NCI-H2081 treated with DMSO at 0.1 percent for 48 hours (cell line): ENCODE results near the gene RLN1.
"Not testable (repeated sequence)": the region's sequence is repeated elsewhere in the genome, so short reads cannot be mapped to it uniquely, and the experiment has no call there.

ENCODE experiments used
- DNase-seq: peaks from one replicate; lab custom pipeline; 2025; lab: John Stamatoyannopoulos, UW

RLN1 gene, protein sequence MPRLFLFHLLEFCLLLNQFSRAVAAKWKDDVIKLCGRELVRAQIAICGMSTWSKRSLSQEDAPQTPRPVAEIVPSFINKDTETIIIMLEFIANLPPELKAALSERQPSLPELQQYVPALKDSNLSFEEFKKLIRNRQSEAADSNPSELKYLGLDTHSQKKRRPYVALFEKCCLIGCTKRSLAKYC

DNA sequence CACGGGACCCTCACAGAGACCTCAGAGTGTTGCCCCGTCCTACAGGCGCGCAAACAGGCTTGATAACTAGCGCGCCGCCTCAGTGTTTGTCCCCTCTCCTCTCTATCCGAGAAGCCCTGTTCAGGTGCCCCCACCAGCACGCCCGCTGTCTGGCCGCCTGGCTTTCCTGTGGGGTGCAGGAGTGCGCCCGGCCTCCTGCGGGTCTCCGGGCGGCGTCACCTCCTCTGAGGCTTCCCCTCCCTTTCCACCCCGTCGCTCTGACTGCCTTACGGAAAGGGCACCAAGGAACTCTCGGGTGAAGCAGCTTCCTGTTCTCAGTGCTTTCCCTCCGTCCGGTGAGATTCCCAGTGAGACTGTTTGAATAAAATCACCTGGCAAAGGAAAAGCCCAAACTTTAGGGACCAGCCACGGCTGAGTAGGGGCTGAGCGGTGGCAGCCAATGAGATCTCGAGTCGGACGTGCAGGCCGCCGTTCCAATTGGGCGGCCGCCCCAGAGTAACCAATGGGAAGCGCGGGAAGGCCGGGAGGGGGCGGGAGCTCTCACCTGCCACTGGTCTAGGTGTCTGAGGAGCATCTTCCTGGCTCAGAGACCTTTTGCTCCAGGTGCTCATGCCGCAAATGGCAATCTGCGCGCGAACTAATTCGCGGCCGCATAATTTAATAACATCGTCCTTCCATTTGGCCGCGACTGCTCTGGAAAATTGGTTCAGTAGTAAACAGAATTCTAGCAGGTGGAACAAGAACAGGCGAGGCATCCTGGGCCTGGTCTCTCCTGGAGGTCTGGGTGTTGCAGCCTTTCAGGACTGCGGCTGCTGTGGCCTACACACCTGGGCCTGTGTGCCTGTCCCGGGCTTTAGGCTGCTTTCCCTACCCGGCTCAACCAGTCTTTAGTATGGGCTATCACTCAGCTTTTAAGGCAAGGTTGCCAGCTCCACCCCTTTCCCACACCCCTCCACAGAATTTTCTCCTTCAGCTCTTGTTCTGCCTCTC, at the start of gene RLN1:
Gene RLN1, minus strand, starts transcription at position 885 of the 990 bp plus-strand sequence. Its CDS starts 130 bp downstream, at position 755.
- DNase-seq: not testable (repeated sequence)

DNA sequence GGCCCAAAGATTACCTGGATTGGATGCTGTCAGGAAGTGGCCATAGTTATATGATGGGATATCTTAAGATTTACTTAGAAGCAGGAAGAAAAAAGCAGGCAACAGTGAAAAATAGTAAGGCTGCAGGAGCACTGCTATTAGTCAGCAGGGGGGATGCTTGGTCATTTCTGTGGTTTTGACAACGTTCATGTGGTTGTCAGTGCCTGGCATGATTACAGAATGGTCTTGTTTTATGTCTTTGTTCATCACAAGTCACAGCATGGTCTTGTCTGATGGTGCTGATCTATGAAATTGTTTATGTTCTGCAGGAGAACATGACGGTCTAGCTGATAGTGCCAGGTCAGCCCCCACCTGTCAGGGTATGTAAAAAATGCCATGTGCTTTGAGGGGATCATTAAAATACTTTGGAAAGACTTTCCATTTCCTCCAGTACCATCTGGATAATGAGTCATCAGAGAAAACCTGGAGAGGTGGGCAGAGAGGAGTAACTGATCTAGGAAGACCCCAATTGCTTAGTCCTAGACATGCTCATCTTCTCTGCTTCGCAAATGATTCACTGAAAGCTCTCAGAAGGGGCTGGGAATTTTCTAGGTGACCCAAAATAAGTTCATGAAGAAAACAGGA, 49.5 kb upstream of the RLN1 start:
- DNase-seq: no peak

DNA sequence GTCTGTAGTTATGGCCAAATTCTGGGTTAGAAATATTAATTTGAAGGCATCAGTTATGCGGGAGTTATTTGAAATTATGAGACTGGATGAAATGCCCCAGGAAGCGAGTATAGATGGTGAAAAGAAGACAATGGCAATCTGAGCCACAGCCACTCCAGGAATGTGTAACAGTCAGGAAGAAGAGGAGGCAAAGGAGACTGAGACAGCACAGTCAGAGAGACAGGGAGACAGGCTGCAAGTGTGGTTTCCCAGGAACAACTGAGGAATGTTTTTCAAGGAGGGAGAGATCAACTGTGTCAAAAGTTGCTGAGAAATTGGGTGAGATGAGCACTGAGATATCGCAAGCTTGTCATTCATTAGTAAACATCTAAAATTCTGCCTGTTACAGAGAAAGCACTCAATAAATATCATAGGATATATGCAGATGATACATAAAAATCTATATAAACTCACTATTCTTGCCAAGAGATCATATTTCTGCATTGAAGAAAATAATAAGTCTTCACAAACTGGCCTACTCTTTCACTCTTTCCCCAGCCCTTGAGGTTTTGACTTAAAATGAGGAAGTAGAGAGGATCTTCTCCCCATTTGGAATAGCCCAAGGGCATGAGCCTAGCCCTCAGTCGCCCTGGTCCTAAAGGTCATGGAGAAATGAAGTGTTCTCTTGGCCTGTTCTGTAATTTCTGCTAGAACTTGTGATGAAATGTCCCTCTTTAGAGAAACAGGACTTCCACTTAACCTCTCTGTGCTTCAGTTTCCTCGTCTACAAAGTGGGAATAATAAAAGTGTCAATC, 48.5 kb upstream of the RLN1 start:
- no peak for DNase-seq

DNA sequence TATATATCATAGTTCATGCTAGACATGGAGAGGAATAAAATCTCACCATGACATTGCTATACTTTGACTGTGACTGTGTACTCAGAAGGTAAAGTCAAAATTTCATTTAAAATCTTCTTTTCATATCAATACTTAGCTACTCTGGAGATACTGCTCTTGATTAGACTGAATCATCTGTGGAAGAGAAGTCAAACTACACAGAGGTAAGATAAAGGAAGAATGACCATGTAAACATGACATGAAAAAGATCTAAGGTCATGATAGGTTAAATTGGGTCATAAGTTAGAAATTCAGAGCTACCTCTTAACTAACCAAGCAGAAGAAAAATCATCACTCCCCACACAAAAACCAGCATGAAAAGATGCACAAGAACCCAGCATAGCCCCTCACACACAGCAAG, 44.8 kb upstream of the RLN1 start:
- no peak for DNase-seq

DNA sequence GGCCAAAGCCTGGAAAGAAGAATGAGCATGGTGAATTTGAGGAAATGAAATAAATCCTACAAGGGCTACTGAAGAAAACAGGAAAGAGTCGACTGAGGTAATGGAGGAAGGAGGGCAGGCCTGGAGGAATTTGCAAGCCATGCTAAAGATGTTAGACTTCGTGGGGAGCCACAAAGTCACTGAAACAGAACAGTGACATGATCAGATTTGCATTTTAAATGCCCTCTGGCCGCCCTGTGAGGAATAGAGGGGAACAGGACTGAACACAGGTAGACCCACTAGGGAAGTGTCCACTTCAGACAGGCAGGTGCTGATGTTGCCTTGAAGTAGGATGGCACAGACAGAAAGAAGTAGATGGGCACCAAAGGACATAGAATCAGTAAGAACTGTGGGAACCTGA, 42.8 kb upstream of the RLN1 start:
- no peak for DNase-seq

DNA sequence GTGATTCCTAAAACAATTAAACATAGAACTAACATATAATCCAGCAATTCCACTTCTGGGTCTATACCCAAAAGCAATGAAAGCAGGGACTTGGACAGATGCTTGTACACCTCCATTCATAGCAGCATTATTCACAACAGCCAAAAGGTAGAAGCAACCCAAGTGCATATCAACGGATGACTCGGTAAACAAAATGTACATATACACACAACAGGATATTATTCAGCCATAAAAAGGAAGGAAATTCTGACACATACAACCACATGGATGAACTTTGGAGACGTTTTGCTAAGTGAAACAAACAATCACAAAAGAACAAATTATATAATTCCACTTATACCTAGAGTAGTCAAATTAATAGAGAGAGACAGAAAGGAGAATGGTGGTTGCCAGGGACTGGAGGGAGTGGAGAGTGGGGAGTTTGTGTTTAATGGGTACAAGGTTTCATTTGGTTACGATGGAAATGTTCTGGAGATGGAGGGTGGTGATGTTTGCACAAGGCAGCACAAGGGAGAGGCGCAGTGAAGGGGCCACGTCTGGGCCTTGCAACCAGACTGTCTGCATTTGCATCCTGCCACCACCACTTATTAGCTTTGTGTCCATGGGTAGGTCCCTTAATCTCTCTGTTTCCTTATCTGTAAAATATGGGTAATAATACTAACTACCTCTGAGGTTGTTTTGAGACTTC, 36.3 kb upstream of the RLN1 start:
- no peak for DNase-seq

DNA sequence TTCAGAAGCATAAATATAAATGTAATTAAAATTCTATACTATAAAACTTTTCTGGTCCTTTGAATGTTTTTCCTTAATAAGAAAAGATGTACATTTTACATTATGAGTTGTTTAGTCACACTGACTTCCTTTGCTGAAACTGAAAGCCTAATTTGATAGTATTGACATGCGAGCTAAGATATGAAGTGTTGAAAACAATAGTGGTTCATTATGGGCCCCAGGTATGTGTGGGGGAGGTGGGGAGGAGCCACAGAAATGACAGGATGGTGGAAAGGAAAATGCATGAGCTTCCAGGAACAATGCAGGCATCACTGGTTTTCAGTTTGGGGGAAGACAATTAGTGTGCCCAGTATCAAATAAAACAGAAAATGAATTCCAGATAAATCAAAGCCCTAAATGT, 35.4 kb upstream of the RLN1 start:
- DNase-seq: no peak

DNA sequence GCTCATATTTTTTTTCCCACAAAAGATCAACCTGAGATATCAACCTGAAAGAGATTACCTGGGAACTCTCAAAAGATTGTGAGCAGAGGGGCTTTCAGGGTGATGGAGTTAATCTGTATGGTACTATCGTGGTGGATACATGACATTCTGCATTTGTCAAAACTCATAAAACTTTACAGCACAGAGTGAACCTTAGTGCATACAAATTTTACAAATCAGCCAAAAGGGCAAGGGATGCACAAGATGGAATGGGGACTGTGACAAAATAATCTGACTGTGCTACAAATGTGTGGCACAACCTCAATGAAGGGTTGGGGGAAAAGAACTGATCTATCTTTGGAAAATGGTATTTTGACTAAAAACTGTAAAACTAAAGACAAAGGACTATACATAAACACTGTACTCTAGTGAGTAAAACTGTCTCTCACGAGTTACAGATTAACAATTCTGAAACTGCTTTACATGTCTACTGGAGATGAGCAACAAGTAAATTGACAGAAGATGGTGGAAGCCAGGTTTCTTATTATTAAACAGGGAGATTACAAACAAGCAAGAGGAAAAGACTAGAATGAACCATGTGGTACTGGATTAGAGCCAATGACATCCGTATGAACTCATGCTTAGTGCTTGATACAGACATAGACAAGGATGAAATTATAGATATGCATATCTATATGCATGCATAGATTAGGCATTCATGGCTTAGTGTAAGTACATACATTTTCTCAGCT, 24.8 kb upstream of the RLN1 start:
- DNase-seq: no peak

DNA sequence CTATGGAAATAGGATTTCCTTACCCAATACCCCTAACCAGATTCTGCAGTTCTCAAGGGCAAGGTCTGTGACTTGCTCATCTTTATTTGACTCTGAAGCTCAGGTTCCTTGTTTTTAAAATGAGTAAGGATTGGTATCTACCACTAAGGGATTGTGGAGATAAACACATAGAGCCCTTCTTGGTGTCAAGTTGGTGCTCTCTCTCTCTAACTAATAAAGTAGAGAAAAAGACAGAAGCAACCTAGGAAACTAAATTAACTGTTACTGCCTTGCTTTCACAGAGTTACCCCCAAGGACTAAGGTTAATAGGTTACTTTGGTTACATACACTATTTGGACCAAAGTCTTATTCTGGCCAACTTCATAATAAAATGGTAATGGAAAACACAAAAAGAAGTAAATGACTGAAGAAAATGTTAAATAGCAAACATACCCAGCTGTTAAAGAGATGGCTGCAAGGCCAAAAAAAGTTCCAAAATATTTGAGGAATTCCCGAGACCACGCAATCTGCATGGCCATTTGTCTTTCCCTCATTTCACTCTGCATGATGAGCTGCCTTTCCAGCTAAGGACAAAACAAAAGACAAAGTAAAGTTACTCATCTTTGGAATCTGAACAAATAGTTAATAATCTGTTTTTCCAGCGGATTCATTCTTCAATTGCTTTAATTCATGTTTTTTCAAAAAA, 21.8 kb upstream of the RLN1 start:
- DNase-seq: no peak

DNA sequence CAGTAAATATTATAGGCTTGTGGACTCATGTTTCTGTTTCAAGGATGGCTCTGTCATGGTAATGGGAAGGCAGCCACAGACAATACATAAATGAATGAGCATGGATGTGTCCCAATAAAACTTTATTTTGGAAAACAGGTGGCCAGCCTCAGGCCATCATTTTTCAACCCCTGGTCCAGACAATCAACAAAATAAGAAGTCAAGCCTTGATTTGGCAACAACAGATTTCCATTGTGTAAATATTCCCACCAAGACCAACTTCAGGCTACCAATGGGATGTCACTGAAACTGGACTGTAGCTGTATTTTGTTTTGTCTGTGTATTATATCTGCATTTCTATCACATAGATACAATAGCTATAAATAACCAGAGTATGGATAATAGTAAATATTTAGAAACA, 20.7 kb upstream of the RLN1 start:
- DNase-seq: no peak

DNA sequence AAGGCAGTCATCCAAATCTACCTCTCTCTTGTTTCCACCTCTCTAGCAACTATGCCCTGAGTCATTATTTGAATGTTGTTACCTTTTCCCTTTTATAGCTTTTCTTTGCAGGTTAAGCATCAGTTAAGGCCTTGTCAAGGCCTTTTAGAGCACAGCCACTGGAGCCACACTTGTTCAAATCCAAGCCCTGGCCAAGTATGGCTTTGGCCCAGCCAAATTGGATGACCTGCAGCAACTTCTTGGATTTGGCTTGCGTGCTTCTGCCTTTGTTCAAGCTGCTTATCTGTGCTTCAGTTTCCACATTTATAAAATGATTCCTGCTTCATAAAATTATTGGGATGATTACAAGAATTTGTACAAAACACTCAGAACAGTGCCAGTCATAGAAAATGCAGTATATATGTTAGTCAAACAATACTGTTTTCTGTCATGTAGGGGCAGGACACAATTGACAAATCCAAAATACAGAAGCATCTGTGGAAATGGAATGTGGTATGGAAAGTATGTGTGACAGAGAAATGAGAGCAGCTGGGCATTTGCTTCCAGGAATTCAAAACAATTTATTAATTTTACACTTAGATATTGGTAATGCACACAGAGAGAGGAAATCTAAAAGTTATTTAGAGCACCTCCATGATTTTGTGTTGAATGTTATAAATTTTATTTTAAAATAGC, 17.9 kb upstream of the RLN1 start:
- no peak for DNase-seq

DNA sequence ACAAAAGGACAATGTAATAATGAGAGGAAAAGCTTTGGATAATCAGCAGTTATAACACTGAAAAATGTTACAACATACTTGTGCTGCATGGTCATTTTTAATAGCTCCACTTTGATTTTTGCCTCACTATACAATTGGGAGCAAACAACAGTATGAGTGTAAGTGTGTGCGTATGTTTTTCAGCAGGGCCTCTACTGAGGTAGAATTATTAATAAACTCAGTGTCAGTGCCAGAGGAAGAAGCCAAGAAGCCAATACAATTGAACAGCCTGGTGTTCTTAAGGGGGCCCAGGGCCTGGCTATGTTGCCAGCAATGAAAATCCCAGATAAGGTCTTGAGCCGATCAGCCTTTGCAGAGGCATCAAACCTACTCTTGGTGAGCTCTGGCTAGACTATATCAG, 16.1 kb upstream of the RLN1 start:
- no peak for DNase-seq

DNA sequence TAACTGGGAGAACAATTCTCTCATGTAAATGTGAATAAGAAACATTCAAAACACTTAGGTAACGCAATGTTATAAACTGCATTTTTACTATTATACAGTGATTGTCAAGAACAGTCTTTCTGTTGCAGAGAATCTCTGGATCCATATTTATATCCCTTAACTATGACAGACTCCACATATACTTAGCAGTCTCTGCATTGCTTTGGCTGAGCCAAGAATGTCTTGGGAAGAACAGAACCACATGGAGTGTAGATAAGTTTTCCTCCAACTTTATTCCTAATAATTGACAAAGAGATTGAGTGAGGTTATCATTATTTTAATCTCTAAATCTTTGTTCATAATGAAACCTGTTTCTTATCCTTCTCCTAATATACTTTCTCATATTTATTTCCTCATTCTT, 15.6 kb upstream of the RLN1 start:
- no peak for DNase-seq

DNA sequence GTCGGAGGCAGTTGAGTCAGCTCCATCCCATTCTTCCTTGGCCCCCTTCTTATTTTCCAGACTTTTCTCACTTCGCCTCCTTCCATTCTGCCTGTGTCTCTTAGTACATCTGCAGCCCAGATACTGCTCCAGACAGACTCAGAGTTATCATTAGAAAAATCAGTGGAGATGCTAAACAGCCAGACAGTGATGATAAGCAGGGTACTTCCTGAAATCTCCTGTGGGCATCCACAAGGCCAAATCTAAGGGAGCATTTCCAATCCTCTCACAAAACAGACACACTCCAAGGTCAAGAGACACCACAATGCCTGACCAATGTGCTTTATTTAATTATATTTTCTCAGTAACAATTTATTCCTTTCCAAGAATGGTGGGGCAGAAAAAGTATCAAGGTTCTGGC, 14.5 kb upstream of the RLN1 start:
- no peak for DNase-seq

DNA sequence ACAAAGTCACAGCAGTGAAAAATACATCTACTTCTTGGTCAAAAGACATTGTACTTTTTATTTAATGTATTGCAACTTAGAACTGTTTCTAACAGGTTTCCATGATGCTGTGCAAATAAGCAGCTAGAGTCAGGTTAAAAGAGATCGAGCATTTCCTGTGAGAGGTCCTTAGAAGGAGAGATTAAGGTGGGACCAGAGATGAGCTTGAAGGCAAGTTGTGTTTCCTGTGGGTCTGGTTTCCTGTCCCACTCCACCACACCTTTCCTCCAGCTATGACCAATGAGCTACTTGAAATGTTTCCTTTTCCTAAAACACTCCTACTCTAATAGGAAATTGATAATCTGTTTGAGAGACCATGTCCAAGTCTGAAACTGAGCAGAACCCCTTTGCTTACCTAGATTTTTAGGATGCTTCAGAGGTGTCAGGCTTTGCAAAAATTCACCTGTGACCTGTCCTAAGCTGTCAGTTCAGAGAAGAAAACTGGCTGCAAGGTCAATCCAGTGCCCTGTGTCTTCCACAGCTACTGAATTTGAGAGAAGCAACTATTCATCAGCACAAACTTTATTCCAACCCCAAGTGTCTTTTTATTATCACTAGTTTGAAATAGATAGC, 13.1 kb upstream of the RLN1 start:
- DNase-seq: no peak

DNA sequence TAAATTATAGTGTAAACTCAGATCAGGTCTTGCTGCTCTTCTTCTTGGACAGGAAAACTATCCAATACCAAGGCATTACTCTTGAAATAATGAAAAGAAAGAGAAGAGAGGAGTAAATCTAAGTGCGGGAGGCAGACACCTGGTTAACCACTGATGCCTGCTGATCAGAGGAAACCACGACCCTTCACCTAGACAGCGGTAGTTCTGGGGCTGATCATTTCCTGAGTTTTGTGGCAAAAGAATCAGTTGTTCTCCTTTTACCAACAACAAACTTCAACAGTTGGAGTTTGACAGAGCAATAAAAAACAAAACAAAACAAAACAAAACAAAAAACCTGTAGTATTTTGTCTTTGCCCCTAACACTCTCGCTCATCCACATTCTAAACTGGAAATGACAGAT, 3.0 kb downstream of the RLN1 start:
- no peak for DNase-seq

DNA sequence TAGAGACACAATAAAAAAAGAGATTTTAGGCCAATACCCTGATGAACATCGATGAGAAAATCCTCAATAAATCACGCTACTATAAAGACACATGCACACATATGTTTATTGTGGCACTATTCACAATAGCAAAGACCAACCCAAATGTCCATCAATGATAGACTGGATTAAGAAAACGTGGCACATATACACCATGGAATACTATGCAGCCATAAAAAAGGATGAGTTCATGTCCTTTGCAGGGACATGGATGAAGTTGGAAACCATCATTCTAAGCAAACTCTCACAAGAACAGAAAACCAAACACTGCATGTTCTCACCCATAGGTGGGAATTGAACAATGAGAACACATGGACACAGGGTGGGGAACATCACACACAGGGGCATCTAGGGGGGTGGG, 8.4 kb downstream of the RLN1 start:
- not testable (repeated sequence) for DNase-seq

DNA sequence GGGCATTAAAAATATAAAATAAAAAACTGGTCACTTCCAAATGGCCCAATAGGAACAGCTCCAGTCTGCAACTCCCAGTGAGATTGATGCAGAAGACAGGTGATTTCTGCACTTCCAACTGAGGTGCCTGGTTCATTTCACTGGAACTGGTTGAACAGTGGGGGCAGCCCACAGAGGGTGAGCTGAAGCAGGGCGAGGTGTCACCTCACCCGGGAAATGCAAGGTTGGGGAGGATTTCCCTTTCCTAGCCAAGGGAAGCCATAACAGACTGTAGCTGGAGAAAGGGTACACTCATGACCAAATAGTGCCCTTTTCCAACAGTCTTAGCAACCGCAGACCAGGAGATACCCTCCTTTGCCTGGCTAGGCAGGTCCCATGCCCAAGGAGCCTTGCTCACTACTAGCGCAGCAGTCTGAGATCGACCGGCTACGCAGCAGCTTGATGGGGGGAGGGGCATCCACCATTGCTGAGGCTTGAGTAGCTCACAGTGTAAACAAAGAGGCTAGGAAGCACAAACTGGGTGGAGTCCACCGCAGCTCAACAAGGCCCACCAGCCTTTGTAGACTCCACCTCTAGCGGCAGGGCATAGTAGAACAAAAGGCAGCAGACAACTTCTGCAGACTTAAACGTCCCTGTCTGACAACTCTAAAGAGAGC, 12.7 kb downstream of the RLN1 start:
- no peak for DNase-seq

DNA sequence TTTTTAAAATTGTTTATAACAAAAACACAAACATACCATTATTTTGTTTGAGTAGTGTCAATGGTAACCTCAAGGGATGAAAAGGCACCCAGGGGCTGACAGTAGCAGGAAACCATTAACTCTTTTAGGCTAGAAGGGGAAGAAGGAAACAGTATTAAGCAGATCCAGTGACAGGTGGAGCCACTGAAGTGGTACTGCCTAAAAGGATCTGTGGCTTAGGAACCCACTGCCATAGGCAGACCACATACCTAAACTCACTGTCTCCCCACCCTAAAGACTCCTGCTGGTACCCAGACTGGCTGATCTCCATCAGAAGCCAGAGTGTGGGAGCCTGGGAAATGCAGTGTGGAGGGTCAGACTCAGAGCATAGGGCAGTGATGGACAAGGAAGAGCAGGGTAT, 13.5 kb downstream of the RLN1 start:
- no peak for DNase-seq
